Body of pancreas (tissue), 4 donors: ENCODE data around the gene PAX9.

ENCODE experiments used
- POLR2A ChIP-seq, 3 donors: fragments of 450-650 bp; IDR thresholded peaks; one replicate each; pipeline ENCODE4 v1.6.1; 2016; ENCODE audit warnings: antibody characterized with exemption in 3 of 3, mild to moderate bottlenecking in 2 of 3
- TF ChIP-seq, protein P1 (sequence below), 7 experiments: fragments of 450-650 bp in 4 of 7; fragments of 200-600 bp in 3 of 7; sonication (generic) in 3 of 7; IDR thresholded peaks; one replicate each; pipeline ENCODE4 v1.5.1; 2016 to 2019; ENCODE audit warnings: antibody characterized with exemption in 7 of 7

DNA sequence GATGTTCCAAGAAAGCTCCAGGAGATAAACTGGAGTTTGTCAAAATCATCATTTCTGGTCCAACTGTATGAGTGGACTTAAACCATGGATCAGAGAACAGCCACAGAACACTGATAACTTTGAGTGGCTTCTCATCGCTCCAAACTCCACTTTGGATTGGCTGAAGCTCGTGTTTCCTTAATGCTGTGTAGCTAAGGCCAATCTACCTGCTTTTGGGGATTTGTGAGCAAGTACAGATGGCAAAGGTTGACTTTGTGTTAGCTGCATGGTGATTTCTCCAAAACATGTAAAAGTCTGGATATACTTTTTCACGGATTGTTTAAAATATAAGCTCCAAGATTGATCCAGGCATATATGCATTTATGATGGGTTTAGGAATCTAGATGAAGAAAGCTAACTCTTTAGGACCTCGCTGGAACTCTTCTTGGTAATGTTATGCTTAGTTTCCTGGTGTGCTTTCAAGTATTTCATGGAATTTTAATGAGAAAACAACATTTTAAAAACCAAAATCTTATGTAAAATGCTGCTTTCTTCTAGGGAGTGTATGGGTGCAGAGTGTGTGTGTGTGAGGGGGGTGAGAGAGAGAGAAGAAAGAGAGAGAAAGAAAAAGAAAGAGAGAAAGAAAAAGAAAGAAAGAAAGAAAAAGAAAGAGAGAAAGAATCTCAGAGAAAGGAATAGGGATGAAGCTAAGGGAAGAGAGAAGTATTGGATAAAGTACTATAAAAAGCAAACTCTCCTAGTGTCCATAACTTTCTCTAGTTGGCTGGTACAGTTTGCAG is 11.6 kb upstream of the PAX9 start:
- TF ChIP-seq, protein P1, sequence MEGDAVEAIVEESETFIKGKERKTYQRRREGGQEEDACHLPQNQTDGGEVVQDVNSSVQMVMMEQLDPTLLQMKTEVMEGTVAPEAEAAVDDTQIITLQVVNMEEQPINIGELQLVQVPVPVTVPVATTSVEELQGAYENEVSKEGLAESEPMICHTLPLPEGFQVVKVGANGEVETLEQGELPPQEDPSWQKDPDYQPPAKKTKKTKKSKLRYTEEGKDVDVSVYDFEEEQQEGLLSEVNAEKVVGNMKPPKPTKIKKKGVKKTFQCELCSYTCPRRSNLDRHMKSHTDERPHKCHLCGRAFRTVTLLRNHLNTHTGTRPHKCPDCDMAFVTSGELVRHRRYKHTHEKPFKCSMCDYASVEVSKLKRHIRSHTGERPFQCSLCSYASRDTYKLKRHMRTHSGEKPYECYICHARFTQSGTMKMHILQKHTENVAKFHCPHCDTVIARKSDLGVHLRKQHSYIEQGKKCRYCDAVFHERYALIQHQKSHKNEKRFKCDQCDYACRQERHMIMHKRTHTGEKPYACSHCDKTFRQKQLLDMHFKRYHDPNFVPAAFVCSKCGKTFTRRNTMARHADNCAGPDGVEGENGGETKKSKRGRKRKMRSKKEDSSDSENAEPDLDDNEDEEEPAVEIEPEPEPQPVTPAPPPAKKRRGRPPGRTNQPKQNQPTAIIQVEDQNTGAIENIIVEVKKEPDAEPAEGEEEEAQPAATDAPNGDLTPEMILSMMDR (IDR thresholded peaks at IDR 0.05) = no peak
- TF ChIP-seq POLR2A (IDR thresholded peaks at IDR 0.05) = no peak
